HEK293 (cell line): ENCODE measurements around the gene DHPS.

ENCODE experiments used
- GLI4 ChIP-seq: fragments of 450-650 bp; formaldehyde crosslinking; IDR thresholded peaks from 2 replicates; pipeline ENCODE4 v1.5.1; 2016; ENCODE audit warnings: missing biosample characterization, missing genetic modification characterization
- GLIS2 ChIP-seq: fragments of 450-650 bp; formaldehyde crosslinking; IDR thresholded peaks from 2 replicates; pipeline ENCODE4 v1.5.1; 2016; ENCODE audit warnings: missing biosample characterization, missing genetic modification characterization
- MEIS1 ChIP-seq: sonication (generic); formaldehyde crosslinking; IDR thresholded peaks from 2 replicates; pipeline ENCODE4 v1.8.1; 2022; ENCODE audit warnings: missing genetic modification reagents, mild to moderate bottlenecking, borderline replicate concordance
- MYNN ChIP-seq: fragments of 450-650 bp; formaldehyde crosslinking; IDR thresholded peaks from 2 replicates; pipeline ENCODE4 v1.5.1; 2016; ENCODE audit warnings: missing biosample characterization, missing genetic modification characterization, borderline replicate concordance
- OSR2 ChIP-seq: fragments of 450-650 bp; formaldehyde crosslinking; IDR thresholded peaks from 2 replicates; pipeline ENCODE4 v1.5.1; 2016; ENCODE audit warnings: missing biosample characterization, missing genetic modification characterization
- PRDM2 ChIP-seq: fragments of 450-650 bp; formaldehyde crosslinking; IDR thresholded peaks from 2 replicates; pipeline ENCODE4 v1.5.1; 2016; ENCODE audit warnings: missing biosample characterization, missing genetic modification characterization, borderline replicate concordance
- SP2 ChIP-seq: fragments of 450-650 bp; formaldehyde crosslinking; IDR thresholded peaks from 2 replicates; pipeline ENCODE4 v1.5.1; 2016; ENCODE audit warnings: missing biosample characterization, missing genetic modification characterization
- TSHZ1 ChIP-seq: fragments of 450-650 bp; formaldehyde crosslinking; IDR thresholded peaks from 2 replicates; pipeline ENCODE4 v1.5.1; 2016; ENCODE audit warnings: missing biosample characterization, missing genetic modification characterization, borderline replicate concordance
- ZBTB48 ChIP-seq: fragments of 450-650 bp; formaldehyde crosslinking; IDR thresholded peaks from 2 replicates; pipeline ENCODE4 v1.5.1; 2016; ENCODE audit warnings: missing biosample characterization, missing genetic modification characterization
- ZNF114 ChIP-seq: fragments of 450-650 bp; formaldehyde crosslinking; IDR thresholded peaks from 2 replicates; pipeline ENCODE4 v1.5.0; 2017; ENCODE audit warnings: missing biosample characterization, missing genetic modification characterization
- ZNF121 ChIP-seq: fragments of 450-650 bp; formaldehyde crosslinking; IDR thresholded peaks from 2 replicates; pipeline ENCODE4 v1.5.1; 2016; ENCODE audit warnings: missing biosample characterization, missing genetic modification characterization
- ZNF18 ChIP-seq: fragments of 450-650 bp; formaldehyde crosslinking; IDR thresholded peaks from 2 replicates; pipeline ENCODE4 v1.5.1; 2016; ENCODE audit warnings: missing biosample characterization, missing genetic modification characterization
- ZNF341 ChIP-seq: fragments of 450-650 bp; formaldehyde crosslinking; IDR thresholded peaks from 2 replicates; pipeline ENCODE4; 2016; ENCODE audit warnings: low read depth, missing biosample characterization, missing genetic modification characterization
- ZNF362 ChIP-seq: fragments of 450-650 bp; formaldehyde crosslinking; IDR thresholded peaks from 2 replicates; pipeline ENCODE4 v1.5.1; 2016; ENCODE audit warnings: missing biosample characterization, missing genetic modification characterization
- ZNF510 ChIP-seq: fragments of 450-650 bp; formaldehyde crosslinking; IDR thresholded peaks from 2 replicates; pipeline ENCODE4 v1.5.1; 2018; ENCODE audit warnings: mild to moderate bottlenecking, missing genetic modification characterization, missing biosample characterization; ENCODE audit not compliant: insufficient replicate concordance
- ZNF529 ChIP-seq: fragments of 450-650 bp; formaldehyde crosslinking; IDR thresholded peaks from 2 replicates; pipeline ENCODE4 v1.5.1; 2017; ENCODE audit warnings: missing genetic modification characterization, missing biosample characterization; ENCODE audit not compliant: insufficient replicate concordance
- ZNF544 ChIP-seq: fragments of 450-650 bp; formaldehyde crosslinking; IDR thresholded peaks from 2 replicates; pipeline ENCODE4 v1.5.0; 2017; ENCODE audit warnings: missing biosample characterization, missing genetic modification characterization
- ZNF623 ChIP-seq: fragments of 450-650 bp; formaldehyde crosslinking; IDR thresholded peaks from 2 replicates; pipeline ENCODE4 v1.5.1; 2016; ENCODE audit warnings: missing biosample characterization, missing genetic modification characterization
- ZNF692 ChIP-seq: fragments of 450-650 bp; formaldehyde crosslinking; IDR thresholded peaks from 2 replicates; pipeline ENCODE4 v1.5.1; 2016; ENCODE audit warnings: missing biosample characterization, missing genetic modification characterization
- ZNF76 ChIP-seq: fragments of 450-650 bp; formaldehyde crosslinking; IDR thresholded peaks from 2 replicates; pipeline ENCODE4; 2016; ENCODE audit warnings: low read depth, missing biosample characterization, missing genetic modification characterization, borderline replicate concordance
- ZNF768 ChIP-seq: fragments of 450-650 bp; formaldehyde crosslinking; IDR thresholded peaks from 2 replicates; pipeline ENCODE4 v1.5.1; 2018; ENCODE audit warnings: missing biosample characterization, mild to moderate bottlenecking, missing genetic modification characterization
- ZNF792 ChIP-seq: fragments of 450-650 bp; formaldehyde crosslinking; IDR thresholded peaks from 2 replicates; pipeline ENCODE4 v1.5.1; 2016; ENCODE audit warnings: missing biosample characterization, missing genetic modification characterization
- ZSCAN30 ChIP-seq: fragments of 450-650 bp; IDR thresholded peaks from 2 replicates; pipeline ENCODE4 v1.5.1; 2018; ENCODE audit warnings: missing biosample characterization, mild to moderate bottlenecking, missing genetic modification characterization, moderate library complexity

The DHPS gene

GRCh38 chr19:12669270-12670158 lies 12.2 kb downstream of the DHPS start (continued):
- TF ChIP-seq TSHZ1 (tag by site-specific recombination) (peak; percentile 50; the same call in 1 of the 2 replicates), ZSCAN30 (tag by site-specific recombination) (0 out of 2 replicates have a peak, but pooled peaks have one; percentile 26), ZNF623 (peak; percentile 28; the same call in 1 of the 2 replicates), ZNF18 (tag by site-specific recombination) (peak; percentile 47), ZNF529 (no peak), SP2 (tag by site-specific recombination) (peak; percentile 76), MYNN (no peak), MEIS1 (CRISPR knock-in tag) (no peak), ZNF341 (tag by site-specific recombination) (no peak), ZNF792 (tag by site-specific recombination) (0 out of 2 replicates have a peak, but pooled peaks have one; percentile 37), ZNF114 (tag by site-specific recombination) (no peak), ZNF692 (tag by site-specific recombination) (peak; percentile 87), PRDM2 (no peak), GLIS2 (tag by site-specific recombination) (no peak), ZNF510 (tag by site-specific recombination) (no peak), ZNF76 (peak; percentile 88), ZNF362 (tag by site-specific recombination) (no peak), OSR2 (tag by site-specific recombination) (no peak), ZNF121 (tag by site-specific recombination) (no peak), GLI4 (no peak), ZNF768 (tag by site-specific recombination) (no peak), ZNF544 (no peak), ZBTB48 (tag by site-specific recombination) (no peak; the same call in 1 of the 2 replicates)
